Pulmonary artery endothelial cell (primary cell): Measurements from ENCODE around the gene NMT2. TPM values are rescaled to one million over a fixed set of nuclear protein-coding genes. Genes with fewer than 3 reads are reported as not detected.

ENCODE experiments used
- DNase-seq: peaks from one replicate; pipeline ENCODE4 v3.0.0-alpha.2; 2011; ENCODE audit warnings: low read depth, low spot score
- total RNA-seq: library from RNA; depleted of rRNA; stranded (reverse); fragments of >200 nt; gene quantifications from 2 replicates; pipeline ENCODE4 v1.2.3, GENCODE V29; 2014

NMT2 gene
- total RNA-seq, 1 donor from 2014 or later: 55.7 TPM

GRCh38 chr10:15092855-15093408 lies 75.6 kb downstream of the NMT2 start:
- DNase-seq: no peak

GRCh38 chr10:15091418-15091817 lies 77.1 kb downstream of the NMT2 start:
- DNase-seq: no peak

GRCh38 chr10:15088428-15089261 lies 79.8 kb downstream of the NMT2 start, which contains the start of gene ACBD7:
Gene ACBD7 (minus strand): TSS chr10:15088776. CDS start chr10:15088728, 48 bp downstream.
- no peak for DNase-seq

GRCh38 chr10:15084502-15084922 lies 84.0 kb downstream of the NMT2 start:
- DNase-seq: peak; percentile 96

- no peak for DNase-seq
These were observed 84.6 kb downstream of the NMT2 start for GRCh38 chr10:15083674-15084501.

GRCh38 chr10:15075421-15075820 lies 93.1 kb downstream of the NMT2 start:
- no peak for DNase-seq

GRCh38 chr10:15072358-15072757 lies 96.1 kb downstream of the NMT2 start:
- no peak for DNase-seq

GRCh38 chr10:15069230-15069629 lies 99.3 kb downstream of the NMT2 start:
- no peak for DNase-seq

- no peak for DNase-seq
These were observed 99.7 kb downstream of the NMT2 start for GRCh38 chr10:15068802-15069201.

GRCh38 chr10:15067154-15067553 lies 101.3 kb downstream of the NMT2 start:
- no peak for DNase-seq

- no peak for DNase-seq
These were observed 107.9 kb downstream of the NMT2 start for GRCh38 chr10:15060638-15061037.

- no peak for DNase-seq
These were observed 108.6 kb downstream of the NMT2 start for GRCh38 chr10:15059914-15060313.

- no peak for DNase-seq
These were observed 109.8 kb downstream of the NMT2 start for GRCh38 chr10:15058689-15059088.

Other genes starting within 250 kb of the NMT2 start
- 7.5 and 9.3 TPM in 2 replicates for gene DCLRE1C, start 214.6 kb downstream of the NMT2 start, total RNA-seq
- 0.32 TPM in 1 of 2 replicates, not detected in the other for gene MEIG1, start 209.3 kb downstream of the NMT2 start, total RNA-seq
- 0.14 TPM in 1 of 2 replicates, not detected in the other for gene OLAH, start 124.8 kb downstream of the NMT2 start, total RNA-seq
- gene ACBD7, start 79.9 kb downstream of the NMT2 start, total RNA-seq: 2.6 and 3.1 TPM in 2 replicates
- 10.4 and 13.2 TPM in 2 replicates for gene RPP38, start 71.3 kb downstream of the NMT2 start, total RNA-seq
- gene FAM171A1, start 202.6 kb upstream of the NMT2 start, total RNA-seq: 26.8 and 28.8 TPM in 2 replicates